RWPE1 (cell line): Measurements from ENCODE around the gene GPBAR1.

Source experiments
- CTCF ChIA-PET: fragments of 350-600 bp; sonication (Branson Sonifier 250); formaldehyde crosslinking; extraction: SDS; loops from one replicate; lab custom pipeline; 2021; lab: Yijun Ruan, JAX
- POLR2A ChIA-PET: fragments of 400-600 bp; formaldehyde crosslinking; extraction: SDS; loops from one replicate; lab custom pipeline; 2020; ENCODE audit warnings: antibody characterized with exemption; ENCODE audit not compliant: low non-redundant PET; lab: Yijun Ruan, JAX
- DNase-seq: peaks from one replicate; pipeline ENCODE4 v3.0.0; 2012; ENCODE audit warnings: low spot score
- H3K27ac ChIP-seq: fragments of 450-650 bp; 2 replicates; pipeline ENCODE4 v1.5.1; 2017
- CTCF ChIP-seq: fragments of 450-650 bp; conservative IDR thresholded peaks from 2 replicates; pipeline ENCODE4 v1.5.1; 2017; ENCODE audit warnings: low read depth, mild to moderate bottlenecking

Gene GPBAR1

GRCh38 chr2:218249691-218250090 is 11.1 kb upstream of the GPBAR1 start:
- no peak for TF ChIP-seq CTCF
- ChIA-PET POLR2A (no interaction called here), CTCF (no interaction called here)
- DNase-seq: no peak
- no peak overlapping the region for H3K27ac ChIP-seq

GRCh38 chr2:218252509-218253231 is 8.1 kb upstream of the GPBAR1 start:
- CTCF ChIA-PET: interaction anchor here (1.1 kb wide), 1 partner anchor 85 kb away, joined by 3 read pairs; no protein-coding TSS in a partner anchor
- peak overlapping the region; percentile 45 for H3K27ac ChIP-seq
- no peak for DNase-seq
- POLR2A ChIA-PET: interaction anchor here (0.6 kb wide), 1 partner anchor 109 kb away, joined by 5 read pairs; no protein-coding TSS in a partner anchor
- no peak for TF ChIP-seq CTCF

- ChIA-PET POLR2A (interaction anchor here (0.6 kb wide), 2 partner anchors 31 to 109 kb away, joined by 3 to 5 read pairs; no protein-coding TSS in a partner anchor), CTCF (interaction anchor here (0.6 to 1.1 kb wide), 3 partner anchors 66 to 179 kb away, joined by 3 read pairs; no protein-coding TSS in a partner anchor)
- no peak for TF ChIP-seq CTCF
- no peak for DNase-seq
- no peak overlapping the region for H3K27ac ChIP-seq
Observed at GRCh38 chr2:218253232-218253625, 7.6 kb upstream of the GPBAR1 start.

GRCh38 chr2:218255446-218255845 is 5.4 kb upstream of the GPBAR1 start:
- DNase-seq: no peak
- ChIA-PET POLR2A (no interaction called here), CTCF (interaction anchor here (0.6 kb wide), 1 partner anchor 171 kb away, joined by 4 read pairs; no protein-coding TSS in a partner anchor)
- no peak for TF ChIP-seq CTCF
- no peak overlapping the region for H3K27ac ChIP-seq

- H3K27ac ChIP-seq: peak overlapping the region; percentile 42
- no peak for DNase-seq
- TF ChIP-seq CTCF: no peak
- ChIA-PET POLR2A (no interaction called here), CTCF (interaction anchor here (0.6 to 1.1 kb wide), 5 partner anchors 8 to 83 kb away, joined by 3 to 4 read pairs (median 3); no protein-coding TSS in a partner anchor)
Observed at GRCh38 chr2:218256612-218257350, 4.0 kb upstream of the GPBAR1 start.

GRCh38 chr2:218257390-218257981 is 3.3 kb upstream of the GPBAR1 start:
- POLR2A ChIA-PET: no interaction called here
- CTCF ChIA-PET: interaction anchor here (0.6 to 1.1 kb wide), 5 partner anchors 9 to 84 kb away, joined by 3 to 4 read pairs (median 3); no protein-coding TSS in a partner anchor
- peak overlapping the region; percentile 31; the same call in 1 of the 2 replicates for H3K27ac ChIP-seq
- peak; percentile 48 for TF ChIP-seq CTCF
- peak; percentile 20 for DNase-seq
